Psoas muscle (tissue), 8 donors: ENCODE measurements around the gene PRPSAP1. TPM values are rescaled to one million over a fixed set of nuclear protein-coding genes. Genes with fewer than 3 reads are reported as not detected.
"Not testable (repeated sequence)": the region's sequence is repeated elsewhere in the genome, so short reads cannot be mapped to it uniquely, and the experiment has no call there.

Experiments
- ATAC-seq, 4 donors: fragments of 200-7000 bp; cut with Tn5 transposase; one replicate each; pipeline ENCODE4 v1.9.1; 2020; ENCODE audit warnings: moderate library complexity in 3 of 4, mild to moderate bottlenecking in 2 of 4
- DNase-seq, 2 donors: peaks; one replicate each; pipeline ENCODE4 v3.0.0-alpha.2; 2020
- H3K27ac ChIP-seq: fragments of 200-600 bp; one replicate; pipeline ENCODE4 v1.8.0; 2022
- H3K27me3 ChIP-seq, 3 donors: fragments of 200-600 bp in 1 of 3; one replicate each; pipeline versions ENCODE4 v1.6.1 to v1.8.0; 2013 to 2022; ENCODE audit warnings: low read length in 2 of 3, mild to moderate bottlenecking in 2 of 3, moderate library complexity in 1 of 3; ENCODE audit not compliant: insufficient read depth in 3 of 3
- H3K36me3 ChIP-seq, 2 donors: fragments of 200-600 bp in 1 of 2; one replicate each; pipeline versions ENCODE4 v1.6.1 to v1.8.0; 2013 to 2022; ENCODE audit warnings: low read depth in 1 of 2, mild to moderate bottlenecking in 1 of 2, moderate library complexity in 1 of 2; ENCODE audit not compliant: insufficient read depth in 1 of 2
- H3K4me1 ChIP-seq: fragments of 200-600 bp; one replicate; pipeline ENCODE4 v1.8.0; 2022
- H3K4me3 ChIP-seq: fragments of 200-600 bp; one replicate; pipeline ENCODE4 v1.8.0; 2022; ENCODE audit warnings: mild to moderate bottlenecking
- H3K9me3 ChIP-seq: fragments of 200-600 bp; one replicate; pipeline ENCODE4 v1.8.0; 2022
- WGBS, 3 donors: extraction: QIAGEN DNeasy Blood & Tissue Kit; methylation state at CpG; one replicate each; pipeline versions ENCODE4 v1.1.6 to v1.1.7; 2013; 5-methylcytosine and 5-hydroxymethylcytosine counted together
- intact Hi-C, 2 donors: fragments of 100-400 bp; cut with DNase I; formaldehyde crosslinking; loops; one replicate each; pipeline versions ENCODE4 v1.11.0 to v1.14.2; 2022
- polyA plus RNA-seq, 3 donors: library from polyadenylated mRNA; stranded (reverse); fragments of 200-250 nt; gene quantifications; one replicate each; pipeline ENCODE4 v1.2.3, GENCODE V29; 2013
- total RNA-seq, 4 donors: library from RNA; stranded (reverse); fragmentation: NEBNext Ultra II Directional in 2 of 4; extraction: Animal tissue kit (Norgen Biotek cat#: 25700) in 2 of 4; gene quantifications; one replicate each; pipeline versions ENCODE4 v1.2.1 to v1.2.4, GENCODE V29; 2021 to 2023
- TF ChIP-seq, protein P1 (sequence below): fragments of 200-600 bp; IDR thresholded peaks from one replicate; pipeline ENCODE4 v1.8.0; 2022; ENCODE audit warnings: antibody characterized with exemption
- donor health status: healthy with polysubstance abuse.
- donor health status: DM: no; HTN: no; CAD: no; lungs with moderate emphysema.
- donor health status: Bipolar disorder and iron deficiency.
- donor health status: healthy.
- donor health status: DM: yes; HTN: yes; CAD: no.
- donor health status: DM: no; HTN: no; CAD: no.
- donor health status: DM: no; HTN: no; CAD: no.
- donor health status: DM: yes; HTN: yes; CAD: no.

The PRPSAP1 gene
- total and polyA plus RNA-seq, 7 donors, result 9.5 to 24.7 (median 17.8) TPM

DNA sequence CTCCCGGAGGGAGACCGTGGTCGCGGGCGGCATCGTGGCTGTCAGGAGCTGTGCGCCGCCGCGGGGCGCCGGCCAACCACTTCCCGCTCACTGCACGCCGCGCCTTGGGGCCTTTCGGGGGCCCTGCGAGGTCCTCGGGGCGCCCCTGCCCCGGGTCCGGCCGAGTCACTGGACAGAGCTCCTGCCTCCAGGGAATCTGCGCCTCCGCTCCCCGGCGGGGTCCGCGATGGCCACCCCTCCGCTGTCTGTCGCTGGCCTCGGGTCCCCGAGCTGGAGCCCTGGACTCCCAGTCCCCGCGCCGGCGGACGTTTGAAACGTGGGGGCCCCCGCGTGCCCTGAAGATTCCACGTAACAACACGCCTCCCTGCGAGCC is 45.8 kb downstream of the PRPSAP1 start, which contains the start of gene QRICH2:
Gene QRICH2 (minus strand): TSS at position 311 of the 373 bp plus-strand sequence. CDS start 278 bp downstream, at position 33.
- ATAC-seq (no peak), DNase-seq (no peak)
- H3K27ac ChIP-seq, result no peak within 1 kb of the TSS
- H3K27me3 ChIP-seq, result no peaks in the 10 kb centered on the region
- TF ChIP-seq, protein P1, sequence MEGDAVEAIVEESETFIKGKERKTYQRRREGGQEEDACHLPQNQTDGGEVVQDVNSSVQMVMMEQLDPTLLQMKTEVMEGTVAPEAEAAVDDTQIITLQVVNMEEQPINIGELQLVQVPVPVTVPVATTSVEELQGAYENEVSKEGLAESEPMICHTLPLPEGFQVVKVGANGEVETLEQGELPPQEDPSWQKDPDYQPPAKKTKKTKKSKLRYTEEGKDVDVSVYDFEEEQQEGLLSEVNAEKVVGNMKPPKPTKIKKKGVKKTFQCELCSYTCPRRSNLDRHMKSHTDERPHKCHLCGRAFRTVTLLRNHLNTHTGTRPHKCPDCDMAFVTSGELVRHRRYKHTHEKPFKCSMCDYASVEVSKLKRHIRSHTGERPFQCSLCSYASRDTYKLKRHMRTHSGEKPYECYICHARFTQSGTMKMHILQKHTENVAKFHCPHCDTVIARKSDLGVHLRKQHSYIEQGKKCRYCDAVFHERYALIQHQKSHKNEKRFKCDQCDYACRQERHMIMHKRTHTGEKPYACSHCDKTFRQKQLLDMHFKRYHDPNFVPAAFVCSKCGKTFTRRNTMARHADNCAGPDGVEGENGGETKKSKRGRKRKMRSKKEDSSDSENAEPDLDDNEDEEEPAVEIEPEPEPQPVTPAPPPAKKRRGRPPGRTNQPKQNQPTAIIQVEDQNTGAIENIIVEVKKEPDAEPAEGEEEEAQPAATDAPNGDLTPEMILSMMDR, result no peak
- no peaks in the 10 kb centered on the region for H3K4me1 ChIP-seq
- no peak within 1 kb of the TSS for H3K4me3 ChIP-seq
- 94 to 99% (median 95%) methylated on average over 32 to 44 of the region's 44 CpGs for WGBS, 3 donors
- peaks cover 4 to 55% of the 10 kb centered on the region in 2 donors for H3K36me3 ChIP-seq
- intact Hi-C loops, result loop anchor here in 1 of 2 donors (10.0 kb wide), 1 partner anchor 197 kb away; the partner anchor contains the start of gene RHBDF2
- H3K9me3 ChIP-seq, result no peaks in the 10 kb centered on the region

DNA sequence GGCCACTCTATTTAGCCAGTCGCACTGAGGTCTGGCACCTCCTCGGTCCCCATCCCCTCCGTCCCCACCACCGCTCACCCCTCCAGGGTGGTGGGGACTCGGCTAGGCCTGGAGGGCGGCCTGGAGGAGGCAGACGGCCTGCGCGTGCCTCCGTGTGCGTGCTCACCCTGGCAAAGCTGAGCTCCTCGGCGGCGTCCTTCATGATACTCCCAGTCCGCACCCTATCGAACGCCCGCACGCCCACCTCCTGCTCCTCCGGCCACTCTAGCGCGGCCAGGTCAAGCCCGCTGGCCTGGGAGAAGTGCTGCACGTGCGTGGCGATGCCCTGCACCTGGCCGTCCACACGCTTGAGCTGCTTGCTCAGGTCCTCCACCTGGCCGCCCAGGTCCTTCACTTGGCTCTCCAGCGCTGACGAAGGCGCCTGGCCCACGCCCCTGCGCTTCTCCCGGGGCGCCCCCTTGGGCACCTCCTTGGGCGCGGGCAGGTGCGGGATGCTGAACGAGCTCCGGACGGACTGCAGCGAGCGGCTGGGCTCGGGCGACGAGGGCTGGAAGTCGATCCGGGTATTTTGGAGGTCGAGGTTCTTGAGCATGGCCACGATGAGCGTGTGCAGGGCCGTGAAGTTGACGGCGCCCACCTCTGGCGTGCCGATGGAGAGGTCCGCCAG is 46.3 kb downstream of the PRPSAP1 start:
- no peak for DNase-seq
- Histone ChIP-seq H3K27me3 (no peaks in the 10 kb centered on the region), H3K4me1 (no peaks in the 10 kb centered on the region), H3K27ac (no peak overlapping the region), H3K36me3 (peaks cover 4 to 50% of the 10 kb centered on the region in 2 donors), H3K9me3 (no peaks in the 10 kb centered on the region), H3K4me3 (no peak overlapping the region)
- TF ChIP-seq, protein P1, result no peak
- WGBS, 3 donors, result 93 to 98% (median 97%) methylated on average over 47 to 58 of the region's 58 CpGs
- ATAC-seq, result peak in 1 of 4 donors; percentile 34
- intact Hi-C loops, result loop anchor here in 1 of 2 donors (10.0 kb wide), 1 partner anchor 197 kb away; the partner anchor contains the start of gene RHBDF2

DNA sequence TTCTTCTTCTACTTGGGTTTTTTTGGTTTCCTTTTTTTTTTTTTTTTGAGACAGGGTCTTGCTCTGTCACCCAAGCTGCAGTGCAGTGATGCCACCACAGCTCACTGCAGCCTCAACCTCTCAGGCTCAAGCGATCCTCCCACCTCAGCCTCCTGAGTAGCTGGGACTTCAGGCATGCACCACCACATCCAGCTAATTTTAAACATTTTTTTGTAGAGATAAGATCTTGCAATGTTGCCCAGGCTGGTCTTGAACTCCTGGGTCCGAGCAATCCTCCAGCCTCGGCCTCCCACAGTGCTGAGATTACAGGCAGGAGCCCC is 48.6 kb downstream of the PRPSAP1 start:
- H3K27me3 ChIP-seq, ATAC-seq, H3K9me3 ChIP-seq, H3K27ac ChIP-seq, DNase-seq, H3K4me3 ChIP-seq, H3K4me1 ChIP-seq: not testable (repeated sequence)
- H3K36me3 ChIP-seq, result peaks cover 0 to 27% of the 10 kb centered on the region in 2 donors
- intact Hi-C loops, result loop anchor here in 1 of 2 donors (10.0 kb wide), 1 partner anchor 200 kb away; the partner anchor contains the start of gene RHBDF2
- WGBS, 3 donors, result 97 to 98% (median 98%) methylated on average over 3 of the region's 3 CpGs

DNA sequence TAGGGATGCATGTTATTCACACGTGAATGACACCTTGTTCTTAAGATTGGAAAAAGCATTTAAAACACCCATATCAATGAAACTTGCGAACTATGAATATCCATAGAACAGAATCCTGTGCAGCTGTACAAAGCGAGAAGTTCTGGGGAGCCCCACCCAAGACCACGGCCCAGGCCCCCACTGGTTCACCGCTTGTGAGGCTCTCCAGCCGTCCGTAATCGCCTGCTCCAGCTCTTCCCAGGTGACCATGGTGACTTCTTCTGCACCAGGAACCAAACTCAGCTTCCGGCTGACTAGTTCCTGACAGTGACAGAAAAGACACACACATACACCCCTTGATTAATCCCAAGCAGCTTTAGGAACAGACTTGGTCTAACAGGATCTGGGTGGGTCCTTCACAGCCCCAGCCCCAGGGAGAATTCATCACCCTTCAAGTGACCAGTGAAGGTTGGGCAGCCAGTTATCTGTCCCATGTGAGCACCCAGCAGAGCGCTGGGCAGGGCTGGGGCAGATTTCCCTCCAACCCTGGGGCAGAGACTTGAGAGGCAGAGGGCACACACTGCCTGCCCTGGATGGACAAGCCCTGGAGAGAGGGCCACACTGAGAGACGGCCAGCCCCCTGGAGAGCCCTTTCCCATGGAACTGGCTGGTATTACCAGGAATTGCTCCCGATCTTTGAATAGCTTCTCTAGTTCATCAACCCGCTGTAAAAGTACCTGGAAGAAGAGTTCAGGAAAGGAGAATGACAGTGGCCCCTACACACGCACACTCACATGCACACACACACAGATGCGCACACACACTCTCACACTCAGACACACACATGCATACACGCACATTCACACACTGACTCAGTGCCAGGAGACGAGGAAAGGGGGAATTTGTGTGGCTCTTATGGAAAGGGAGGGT is 49.2 kb downstream of the PRPSAP1 start:
- H3K27ac ChIP-seq, result no peak overlapping the region
- no peak overlapping the region for H3K4me3 ChIP-seq
- no peak for DNase-seq
- intact Hi-C loops, result loop anchor here (5.0 to 10.0 kb wide), 4 partner anchors 93 to 292 kb away; partner anchors contain the start of gene RHBDF2 (in 1 of the 2)
- H3K36me3 ChIP-seq, result peaks cover 0 to 21% of the 10 kb centered on the region in 2 donors
- H3K9me3 ChIP-seq, result no peaks in the 10 kb centered on the region
- H3K27me3 ChIP-seq, result no peaks in the 10 kb centered on the region
- no peak for ATAC-seq
- WGBS, 3 donors, result 83 to 85% (median 83%) methylated on average over 17 of the region's 17 CpGs
- TF ChIP-seq, protein P1, result no peak
- no peaks in the 10 kb centered on the region for H3K4me1 ChIP-seq

DNA sequence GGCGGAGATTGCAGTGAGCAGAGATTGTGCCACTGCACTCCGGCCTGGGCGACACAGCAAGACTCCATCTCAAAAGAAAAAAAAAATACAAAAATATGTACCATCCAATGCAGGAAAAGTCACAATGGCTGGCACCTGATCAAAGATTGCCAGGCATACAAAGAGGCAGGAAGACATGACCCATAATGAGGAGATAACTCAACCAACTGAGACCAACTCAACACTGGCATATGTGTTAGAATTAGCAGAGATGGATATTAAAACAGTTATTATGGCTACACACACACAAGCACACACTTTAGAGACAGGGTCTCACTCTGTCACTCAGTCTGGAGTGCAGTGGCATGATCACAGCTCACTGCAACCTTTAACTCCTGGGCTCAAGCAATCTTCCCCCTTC is 56.3 kb downstream of the PRPSAP1 start:
- Histone ChIP-seq H3K9me3 (no peaks in the 10 kb centered on the region), H3K36me3 (peaks cover 0 to 8% of the 10 kb centered on the region in 2 donors), H3K27ac (no peak overlapping the region), H3K4me3 (no peak overlapping the region), H3K27me3 (no peaks in the 10 kb centered on the region), H3K4me1 (no peaks in the 10 kb centered on the region)
- intact Hi-C loops, result loop anchor here (2.0 to 10.0 kb wide), 4 partner anchors 21 to 383 kb away; no protein-coding TSS in a partner anchor
- no peak for DNase-seq
- no peak for ATAC-seq
- TF ChIP-seq, protein P1, result no peak
- 96 to 100% (median 97%) methylated on average over 3 of the region's 3 CpGs for WGBS, 3 donors
